ENCODE results near the gene HCK. TPM values are rescaled to one million over a fixed set of nuclear protein-coding genes. Genes with fewer than 3 reads are reported as not detected.

The HCK gene
- total RNA-seq: 2.2 TPM

DNA sequence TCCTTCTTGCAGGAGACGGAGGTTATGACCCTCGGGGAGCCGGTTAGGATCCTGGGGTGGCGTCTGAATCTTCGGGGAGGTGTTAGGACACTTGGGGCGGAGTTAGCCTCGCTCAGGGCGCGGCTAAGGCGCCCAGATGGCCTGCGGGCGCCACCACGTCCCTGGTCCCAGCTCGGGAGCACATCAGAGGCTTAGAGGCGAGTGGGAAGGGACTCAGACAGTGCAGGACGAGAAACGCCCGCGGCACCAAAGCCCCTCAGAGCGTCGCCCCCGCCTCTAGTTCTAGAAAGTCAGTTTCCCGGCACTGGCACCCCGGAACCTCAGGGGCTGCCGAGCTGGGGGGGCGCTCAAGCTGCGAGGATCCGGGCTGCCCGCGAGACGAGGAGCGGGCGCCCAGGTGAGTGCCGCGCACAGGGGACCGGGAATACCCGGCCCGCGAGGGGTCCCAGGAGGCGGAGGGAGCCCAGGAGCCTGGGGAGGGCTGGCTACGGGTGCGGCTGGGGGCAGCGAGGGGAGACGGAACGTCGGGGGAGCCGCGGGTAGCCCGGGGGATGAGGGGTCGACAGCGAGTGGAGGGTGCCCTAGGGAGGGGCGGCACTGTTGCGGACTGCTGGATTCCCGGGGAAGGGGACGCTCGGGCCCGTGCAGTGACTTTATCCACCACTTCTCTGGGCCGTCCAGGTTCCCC, at the start of gene HCK:
Gene HCK, plus strand, starts transcription at position 153 of the 688 bp plus-strand sequence.

DNA sequence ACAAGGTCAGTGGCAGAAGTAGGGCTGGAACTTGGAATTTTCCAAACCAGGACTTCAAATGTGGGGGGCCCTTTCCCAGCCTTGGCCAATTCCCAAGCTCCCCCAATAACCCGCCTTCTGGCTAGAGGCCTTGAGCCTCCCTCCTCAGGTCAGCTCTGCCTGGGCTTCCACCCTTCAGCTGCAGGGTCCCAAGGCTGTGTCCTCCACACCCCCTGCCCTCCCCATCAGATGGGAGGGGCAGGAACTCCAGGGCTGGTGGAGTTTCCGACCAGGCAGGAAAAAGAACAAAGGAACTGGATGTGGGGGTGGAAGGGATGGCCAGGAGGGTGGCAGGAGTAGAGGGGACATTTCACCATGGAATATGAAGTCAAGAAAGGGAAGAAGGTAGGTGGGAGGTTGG, 41.9 kb upstream of the HCK start, which contains the start of gene CCM2L:
Gene CCM2L, plus strand, starts transcription at position 338 of the 400 bp plus-strand sequence. Its CDS starts 17 bp downstream, at position 355.

DNA sequence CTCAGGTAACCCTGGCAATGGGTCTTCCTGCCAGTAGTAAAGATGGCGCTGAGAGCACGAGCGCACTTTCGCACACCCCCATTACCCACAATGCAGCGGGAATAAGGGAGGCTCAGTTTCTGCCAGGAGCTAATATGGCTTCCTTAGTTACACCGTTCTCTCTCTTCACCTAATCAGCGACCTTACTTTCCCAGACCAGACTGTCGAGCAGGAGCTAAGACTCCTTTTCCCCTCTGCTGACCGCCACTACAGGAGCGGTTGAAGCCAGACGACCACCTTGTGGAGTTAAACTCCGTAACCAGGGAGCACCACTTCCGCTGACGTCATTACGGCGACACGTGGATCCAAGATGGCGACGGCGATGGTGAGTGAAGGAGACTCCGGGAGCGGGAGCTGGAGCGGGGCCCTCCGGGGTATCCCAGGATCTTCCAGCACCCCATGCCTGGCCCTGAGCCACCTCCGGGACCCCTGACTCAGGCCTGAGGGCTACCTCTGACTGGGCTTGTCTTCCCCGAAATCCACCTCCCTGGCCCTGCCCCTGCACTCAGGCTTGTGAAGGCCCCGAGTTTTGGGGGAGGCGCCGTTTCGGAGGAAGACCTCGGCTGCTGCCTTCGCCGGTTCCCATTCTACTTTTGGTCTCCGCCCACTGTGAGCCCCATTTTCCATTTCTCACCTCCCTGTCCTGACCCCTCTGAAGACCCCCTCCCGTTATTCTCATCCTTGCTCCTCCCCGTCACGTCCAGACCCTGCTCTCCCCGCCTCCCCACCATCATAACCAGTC, 57.5 kb downstream of the HCK start, which contains the start of gene TM9SF4:
Gene TM9SF4, plus strand, starts transcription at position 323 of the 781 bp plus-strand sequence. Its CDS starts 27 bp downstream, at position 350.

Small RNA genes lying within 50 kb of the gene (small RNA-seq; reads per million reads assigned to genes)
- gene RNA5SP481 (ENCODE audit: low replicate concordance): not detected
- not detected for gene RNA5SP482 (ENCODE audit: low replicate concordance)

Other genes with a start within 250 kb of the HCK start
- gene MYLK2, start 232.9 kb upstream of the HCK start, total RNA-seq: 0.94 TPM
- gene FOXS1, start 206.6 kb upstream of the HCK start, total RNA-seq: not detected
- 6.6 TPM for gene DUSP15, start 181.7 kb upstream of the HCK start, total RNA-seq
- 4.4 TPM for gene TTLL9, start 181.6 kb upstream of the HCK start, total RNA-seq
- gene PDRG1, start 100.2 kb upstream of the HCK start, total RNA-seq: 5.6 TPM
- gene XKR7, start 84.1 kb upstream of the HCK start, total RNA-seq: 18.2 TPM
- 2.8 TPM for gene CCM2L, start 41.8 kb upstream of the HCK start, total RNA-seq
- 25.0 TPM for gene TM9SF4, start 57.5 kb downstream of the HCK start, total RNA-seq
- gene PLAGL2, start 155.5 kb downstream of the HCK start, total RNA-seq: 2.8 TPM
- gene POFUT1, start 155.6 kb downstream of the HCK start, total RNA-seq: 22.5 TPM
- gene KIF3B, start 225.4 kb downstream of the HCK start, total RNA-seq: 93.3 TPM

All from parietal lobe (tissue), 2 donors.